Activated T-cell treated with anti-CD3 and anti-CD28 coated beads, Interleukin-2, amount 50 U/mL, for 48 hours (primary cell): Measurements from ENCODE around the gene PLEKHB1.
A peak's percentile ranks its signal among the peaks of the same experiment; 100 is the strongest.
"Not testable (repeated sequence)": the region's sequence is repeated elsewhere in the genome, so short reads cannot be mapped to it uniquely, and the experiment has no call there.

Experiments
- DNase-seq, 2 experiments: peaks; one replicate each; pipeline ENCODE4 v3.0.0-alpha.2; 2020

PLEKHB1 gene

DNA sequence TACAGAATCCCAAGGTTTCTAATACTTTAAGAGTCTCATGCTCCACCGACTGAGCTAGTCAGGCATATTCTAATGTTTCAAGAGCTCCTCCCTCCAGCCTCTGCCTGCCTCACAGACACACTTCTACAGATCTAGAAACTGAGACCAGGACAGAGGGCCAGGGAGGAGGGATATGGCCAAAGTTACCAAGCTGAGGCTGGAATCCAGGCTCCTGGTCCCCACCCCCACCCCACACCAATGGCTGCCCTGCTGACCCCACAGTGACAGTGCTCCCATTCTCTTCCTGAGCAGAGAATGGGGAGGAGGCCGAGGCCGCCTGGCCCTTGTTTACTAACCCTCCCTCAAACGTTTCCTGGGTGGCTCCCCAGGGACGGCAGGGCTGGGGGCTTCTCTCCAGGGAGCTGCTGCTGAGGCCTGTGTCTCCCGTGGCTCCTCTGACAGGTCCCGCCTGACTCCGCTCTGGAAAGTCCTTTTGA, 2.2 kb downstream of the PLEKHB1 start:
- no peak for DNase-seq

DNA sequence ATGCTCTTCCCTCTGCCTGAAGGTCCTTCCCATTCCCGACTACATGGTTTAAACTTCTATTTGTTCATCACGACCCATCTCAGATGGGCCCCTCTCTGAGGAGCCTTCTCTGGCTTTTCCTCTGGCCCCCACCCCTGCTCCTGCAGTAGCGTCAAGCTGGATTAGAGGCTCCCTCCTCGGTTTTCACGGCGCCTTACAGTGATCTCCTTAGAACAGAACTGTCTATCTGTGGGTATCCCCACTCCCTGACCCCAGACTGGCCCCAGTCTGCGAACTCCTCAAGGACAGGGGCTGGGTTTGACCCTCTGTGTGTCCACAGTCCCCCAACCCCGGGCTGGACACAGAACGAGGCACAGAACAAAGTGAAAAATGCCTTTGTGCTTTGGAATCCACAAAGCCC, 2.8 kb downstream of the PLEKHB1 start:
- no peak for DNase-seq

DNA sequence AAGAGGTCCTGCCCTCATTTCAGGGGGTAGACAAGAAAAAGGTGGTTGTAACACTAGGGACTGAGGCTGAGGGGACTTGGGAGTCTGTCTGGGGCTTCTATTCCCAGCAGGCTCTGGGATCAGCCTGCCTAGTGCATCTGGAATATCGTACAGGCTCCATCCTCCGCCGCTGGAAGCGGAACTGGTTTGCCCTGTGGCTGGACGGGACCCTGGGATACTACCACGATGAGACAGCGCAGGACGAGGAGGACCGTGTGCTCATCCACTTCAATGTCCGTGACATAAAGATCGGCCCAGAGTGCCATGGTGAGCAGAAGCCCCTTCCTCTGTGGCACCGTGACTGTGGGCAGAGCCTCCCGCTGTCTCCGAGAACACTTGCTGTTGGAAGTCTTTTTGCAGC, 4.0 kb downstream of the PLEKHB1 start:
- DNase-seq, result no peak

DNA sequence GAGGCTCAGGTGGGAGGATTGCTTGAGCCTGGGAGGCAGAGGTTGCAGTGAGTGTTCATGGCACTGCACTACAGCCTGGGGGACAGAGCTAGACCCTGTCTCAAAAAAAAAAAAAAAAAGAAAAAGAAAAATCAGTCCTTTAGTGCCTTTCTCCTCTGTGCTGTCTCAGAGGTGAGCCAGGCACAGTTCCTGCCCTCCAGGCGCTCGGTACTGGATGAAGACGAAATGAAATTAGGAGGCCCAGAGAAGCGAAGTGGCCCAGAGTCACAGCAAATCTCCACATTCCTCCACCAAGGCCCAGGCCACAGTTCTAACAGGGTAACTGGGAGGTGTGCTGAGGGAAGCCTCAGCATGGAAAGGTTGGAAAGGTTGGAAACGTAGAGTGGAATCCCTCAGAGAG, 4.9 kb downstream of the PLEKHB1 start:
- DNase-seq, result no peak

DNA sequence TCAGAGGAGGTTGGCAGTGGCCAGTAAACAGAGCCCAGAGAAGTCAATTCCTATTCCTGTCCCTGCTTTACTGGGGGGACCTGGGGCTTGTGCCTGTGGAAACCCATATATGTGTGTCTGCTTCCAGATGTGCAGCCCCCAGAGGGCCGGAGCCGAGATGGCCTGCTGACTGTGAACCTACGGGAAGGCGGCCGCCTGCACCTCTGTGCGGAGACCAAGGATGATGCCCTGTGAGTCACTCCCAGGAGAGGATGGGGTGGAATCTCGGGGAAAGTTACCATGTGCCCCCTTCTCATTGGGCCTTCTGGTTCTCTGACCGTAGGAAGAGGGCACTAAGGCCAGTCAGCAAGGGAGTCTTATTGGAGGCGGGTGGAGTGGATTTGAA, 5.3 kb downstream of the PLEKHB1 start:
- no peak for DNase-seq

DNA sequence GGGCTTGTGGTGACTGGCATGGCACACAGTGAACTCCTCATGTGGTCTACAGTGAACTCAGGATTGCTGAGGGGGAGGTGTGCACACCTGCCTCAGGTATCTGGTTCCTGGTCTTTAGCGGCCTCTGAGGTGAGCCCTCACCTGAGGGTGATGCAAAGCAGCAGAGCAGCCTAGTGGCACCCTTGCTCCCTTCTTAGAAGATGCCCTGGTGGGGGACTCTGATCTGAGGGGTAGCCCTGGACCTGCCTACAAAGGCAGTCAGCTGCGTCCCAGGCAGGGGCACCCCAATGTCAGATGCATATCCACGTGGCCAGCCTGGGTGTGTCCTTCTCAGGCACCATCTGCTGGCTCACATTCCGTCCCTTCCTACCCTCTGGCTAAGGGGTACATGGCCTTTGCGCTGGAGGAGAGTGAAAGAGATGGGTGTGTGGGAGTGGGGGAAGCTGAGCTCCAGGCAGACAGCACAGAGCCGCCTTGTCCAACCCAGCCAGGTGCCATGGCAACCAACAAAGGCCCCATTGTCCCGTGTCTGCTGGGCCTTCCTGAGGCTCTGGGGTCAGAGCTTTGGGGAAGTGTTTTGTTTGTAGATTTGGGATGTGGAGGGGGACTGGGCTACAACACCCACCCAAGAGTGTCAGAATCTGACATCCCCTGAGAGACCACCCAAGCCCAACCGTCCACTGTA, 5.8 kb downstream of the PLEKHB1 start:
- no peak for DNase-seq

DNA sequence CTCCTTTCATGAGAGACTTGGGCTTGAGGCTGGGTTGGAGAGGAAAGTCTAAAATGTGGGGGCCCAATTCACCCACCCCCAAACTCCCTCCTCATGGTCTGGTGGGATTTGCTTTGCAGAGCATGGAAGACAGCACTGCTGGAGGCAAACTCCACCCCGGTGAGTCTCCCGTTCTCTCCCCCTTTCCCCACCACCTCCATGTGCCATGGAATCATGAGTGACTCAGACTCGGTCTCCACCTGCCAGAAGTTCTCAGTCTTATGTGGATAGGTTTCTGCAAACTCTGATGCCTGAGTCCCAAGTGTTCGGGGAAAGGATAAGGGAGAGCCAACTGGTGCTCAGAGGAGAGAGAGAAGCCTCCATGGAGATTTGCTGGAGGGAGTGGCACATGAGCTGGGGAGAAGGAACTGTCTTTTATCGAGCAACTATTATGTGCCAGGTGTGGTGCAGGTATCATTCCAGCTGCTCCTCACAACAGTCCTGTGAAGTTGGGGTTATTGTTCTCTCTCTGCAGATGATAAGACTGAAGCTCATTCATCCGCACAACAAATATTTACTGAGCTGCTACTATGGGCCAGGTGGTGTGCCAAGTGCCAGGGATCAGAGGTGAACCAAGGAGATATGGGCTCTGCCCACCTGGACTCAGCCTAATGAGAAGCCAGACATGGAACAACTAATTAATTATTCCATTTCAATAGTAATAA, 6.6 kb downstream of the PLEKHB1 start:
- no peak for DNase-seq

DNA sequence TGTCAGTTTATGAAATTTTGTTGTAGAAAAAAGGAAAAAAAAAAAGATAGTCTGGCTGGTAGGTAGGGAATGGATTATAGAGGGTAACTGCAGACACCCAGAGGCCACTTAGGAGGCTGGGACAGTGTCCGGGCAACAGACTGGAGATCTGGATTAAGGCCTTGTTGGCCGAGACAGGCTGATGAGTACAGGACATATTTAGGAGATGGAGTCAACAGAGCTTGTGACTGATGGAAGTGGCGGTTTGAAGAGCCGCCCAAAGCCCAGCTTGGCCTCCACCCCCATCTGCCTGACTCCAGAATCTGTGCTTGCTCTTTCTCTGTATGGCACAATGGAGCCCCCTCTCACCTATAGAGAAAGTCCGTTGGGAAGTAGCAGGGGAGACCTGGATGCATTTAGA, 7.6 kb downstream of the PLEKHB1 start:
- DNase-seq, result no peak

DNA sequence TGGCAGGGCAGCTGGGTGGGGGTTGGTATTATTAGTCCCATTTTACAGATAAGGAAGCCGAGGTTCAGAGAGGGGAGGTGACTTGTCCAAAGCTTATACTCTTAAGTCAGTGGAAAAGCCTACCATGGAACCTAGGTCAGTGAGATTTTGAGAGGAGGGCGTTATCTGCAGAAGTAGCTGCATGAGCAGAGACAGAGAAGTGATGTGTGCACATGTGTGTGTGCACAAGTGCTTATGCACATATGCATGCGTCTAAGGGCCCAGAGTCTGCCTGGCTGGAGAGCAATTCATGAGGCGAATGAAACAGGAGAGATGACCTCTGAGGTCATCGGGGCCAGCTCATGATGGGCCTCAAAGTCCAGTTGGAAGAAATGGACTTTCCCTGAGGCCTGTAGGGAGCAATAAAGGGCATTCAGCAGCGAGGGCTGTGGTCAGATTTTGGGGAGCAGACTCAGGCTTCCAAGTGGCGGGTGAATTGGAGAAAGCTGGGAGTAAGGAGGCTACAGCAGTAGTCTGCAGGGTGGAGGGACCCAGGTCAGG, 8.2 kb downstream of the PLEKHB1 start:
- no peak for DNase-seq

DNA sequence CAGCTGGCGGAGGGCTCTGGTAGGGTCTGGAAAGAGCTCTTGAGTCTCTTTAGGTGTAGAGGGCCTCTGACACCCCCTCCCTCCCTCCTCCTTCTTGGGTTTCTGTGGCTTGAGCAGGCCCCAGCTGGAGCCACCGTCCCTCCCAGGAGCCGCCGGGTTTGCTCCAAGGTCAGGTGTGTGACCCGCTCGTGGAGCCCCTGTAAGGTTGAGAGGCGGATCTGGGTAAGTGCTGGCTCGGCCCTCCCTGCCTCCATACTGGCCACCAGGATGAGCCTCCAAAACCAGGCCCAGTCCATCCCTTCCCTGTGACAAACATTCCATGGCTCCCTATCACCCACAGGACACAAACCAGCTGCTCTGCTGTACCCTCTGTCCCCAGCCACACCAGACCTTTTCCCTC, 9.3 kb downstream of the PLEKHB1 start:
- no peak for DNase-seq

DNA sequence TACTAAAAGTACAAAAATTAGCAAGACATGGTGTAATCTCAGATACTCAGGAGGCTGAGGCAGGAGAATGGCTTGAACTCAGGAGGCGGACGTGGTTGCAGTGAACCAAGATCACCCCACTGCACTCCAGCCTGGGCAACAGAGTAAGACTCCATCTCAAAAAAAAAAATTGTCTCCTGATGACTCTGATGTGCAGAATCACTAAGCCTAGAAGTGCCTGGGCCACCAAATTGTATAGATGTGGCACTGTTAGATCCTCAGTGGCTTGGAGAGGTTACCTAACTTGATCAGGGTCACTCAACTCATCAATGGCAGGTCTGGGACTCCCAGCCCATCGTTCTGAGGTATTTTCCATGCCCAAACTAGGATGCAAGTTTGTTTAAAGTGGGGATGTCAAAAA, 10.6 kb downstream of the PLEKHB1 start:
- no peak for DNase-seq

DNA sequence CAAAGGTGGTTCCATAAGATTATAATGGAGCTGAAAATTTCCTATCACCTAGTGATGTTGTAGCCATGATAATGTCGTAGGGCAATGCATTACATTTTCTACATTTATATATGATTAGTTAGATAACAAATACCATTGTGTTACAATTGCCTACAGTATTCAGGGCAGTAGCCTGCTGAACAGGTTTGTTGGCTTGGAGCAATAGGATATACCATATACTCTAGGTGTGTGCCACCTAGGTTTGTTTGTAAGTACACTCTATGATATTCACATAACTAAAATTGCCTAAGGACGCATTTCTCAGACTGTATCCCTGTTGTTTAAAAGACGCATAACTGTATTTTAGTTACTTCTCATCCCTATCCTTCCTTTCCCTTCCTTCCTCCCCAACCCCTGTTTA, 13.6 kb downstream of the PLEKHB1 start:
- DNase-seq, result no peak

DNA sequence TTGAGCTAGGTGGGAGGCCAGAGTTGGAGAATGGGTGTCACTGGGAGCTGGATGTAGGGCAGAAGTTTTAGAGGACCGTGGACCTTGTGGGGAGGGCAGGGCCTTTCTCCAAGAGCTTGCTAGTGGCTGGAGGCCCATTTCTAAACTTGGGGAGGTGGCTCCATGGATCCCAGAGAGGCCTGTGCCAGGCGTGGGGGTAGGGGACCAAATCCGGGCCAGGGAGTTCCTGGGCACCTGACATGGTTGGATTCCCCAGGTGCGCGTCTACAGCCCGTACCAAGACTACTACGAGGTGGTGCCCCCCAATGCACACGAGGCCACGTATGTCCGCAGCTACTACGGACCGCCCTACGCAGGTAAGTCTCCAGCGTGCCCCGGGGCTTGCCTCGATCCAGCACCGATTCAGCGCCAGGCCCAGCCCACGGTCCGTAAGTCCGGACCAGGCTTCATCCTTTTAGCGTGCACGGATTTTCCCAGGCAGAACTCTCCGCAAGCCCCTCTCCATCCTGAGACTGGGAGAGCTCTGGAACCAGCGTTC, 14.2 kb downstream of the PLEKHB1 start:
- no peak for DNase-seq

DNA sequence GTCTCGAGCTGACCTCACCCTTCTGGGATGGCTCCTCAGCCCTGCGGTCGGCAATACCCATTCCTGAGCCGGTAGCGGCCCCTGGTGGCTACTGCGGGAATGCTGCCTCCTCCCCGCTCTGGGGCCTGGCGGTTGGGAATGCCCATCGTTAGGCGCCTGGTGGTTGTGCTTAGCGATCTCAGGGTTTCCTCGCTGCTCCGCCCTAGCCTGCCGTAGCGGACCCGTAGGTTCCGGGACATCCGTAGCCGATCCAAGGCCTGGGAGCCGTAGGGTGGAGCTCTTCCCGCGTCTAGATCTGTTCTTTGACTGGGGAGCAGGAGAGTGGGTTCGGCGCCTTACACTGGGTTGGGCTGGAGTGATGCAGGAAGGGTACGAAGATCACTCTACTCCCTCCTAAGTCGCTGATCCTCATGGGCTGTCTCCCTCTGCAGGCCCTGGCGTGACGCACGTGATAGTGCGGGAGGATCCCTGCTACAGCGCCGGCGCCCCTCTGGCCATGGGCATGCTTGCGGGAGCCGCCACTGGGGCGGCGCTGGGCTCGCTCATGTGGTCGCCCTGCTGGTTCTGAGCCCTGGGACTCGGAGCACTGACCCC, 14.8 kb downstream of the PLEKHB1 start:
- peak; percentile 95 to 96 for DNase-seq

DNA sequence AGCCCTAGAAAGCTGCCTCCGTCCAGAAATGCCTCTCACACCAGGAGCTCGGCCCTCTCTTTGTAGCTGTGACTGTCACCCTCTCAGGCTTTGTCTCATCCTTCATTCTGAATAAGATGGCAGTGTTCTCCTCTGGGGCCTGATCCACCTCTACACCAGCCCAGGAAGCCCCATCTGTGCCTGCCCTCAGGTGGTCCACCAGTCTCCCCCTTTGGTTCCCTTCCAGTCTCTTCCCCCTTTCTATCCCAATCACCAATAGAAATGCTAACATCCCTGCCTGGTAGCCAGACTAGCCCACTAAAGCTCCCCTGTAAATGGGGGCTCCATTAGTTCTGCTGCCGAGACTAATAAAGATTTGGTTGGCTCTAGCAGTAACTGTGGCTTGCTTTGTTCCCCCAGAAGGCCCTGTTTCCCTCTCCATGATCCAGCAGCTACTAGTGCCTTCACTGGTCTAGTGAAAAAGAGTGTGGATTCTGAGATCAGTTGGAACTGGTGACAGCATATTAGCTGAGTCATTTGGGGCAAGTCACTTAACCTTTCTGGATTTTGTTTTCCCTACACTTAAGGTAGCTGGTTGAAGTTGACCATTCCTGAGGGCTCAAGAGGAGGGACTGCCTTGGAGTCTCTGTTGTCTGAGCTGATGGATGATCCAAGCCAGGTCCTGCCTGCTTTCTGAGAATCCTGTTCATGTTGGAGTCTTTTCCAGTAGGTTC, 16.2 kb downstream of the PLEKHB1 start:
- no peak for DNase-seq

DNA sequence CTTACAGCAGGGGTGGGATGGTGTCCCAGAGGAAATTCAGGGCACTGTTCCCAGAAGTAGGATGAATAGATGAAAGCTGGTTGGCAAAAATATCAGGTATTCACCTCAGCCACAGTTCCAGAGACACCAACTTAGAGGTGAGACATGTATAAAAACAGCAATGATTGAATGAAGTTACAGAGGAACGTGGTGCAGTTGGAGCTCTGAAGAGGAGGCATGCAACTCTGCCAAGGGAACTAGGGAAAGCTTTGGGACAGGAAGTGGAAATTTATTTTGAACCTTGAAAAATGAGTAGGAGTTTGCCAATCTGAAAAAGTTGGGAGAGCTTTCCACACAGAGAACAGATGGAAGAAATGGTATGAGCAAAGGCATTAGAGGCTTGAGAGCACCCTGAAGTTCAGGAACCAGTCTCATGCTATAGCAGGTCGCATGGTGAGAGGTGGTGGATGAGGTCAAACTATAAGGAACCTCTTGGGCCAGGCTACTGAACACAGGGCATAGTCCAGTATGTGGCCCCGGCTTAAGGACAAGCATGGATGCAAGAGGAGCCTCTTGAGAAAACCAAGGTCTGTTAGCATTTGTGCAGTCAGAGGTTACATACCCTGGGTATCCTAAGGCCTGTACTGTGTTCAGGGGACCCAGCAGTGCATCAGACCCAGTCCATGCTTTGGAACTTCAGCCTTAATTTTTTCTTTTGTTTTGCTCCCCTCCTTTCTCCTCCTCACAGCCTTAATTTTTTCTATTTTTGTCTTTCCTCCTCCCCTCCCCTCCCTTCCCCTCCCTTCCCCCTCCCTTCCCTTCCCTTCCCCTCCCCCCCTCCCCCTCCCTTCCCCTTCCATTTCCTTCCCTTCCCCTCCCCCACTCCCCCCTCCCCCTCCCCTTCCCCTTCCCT, 17.5 kb downstream of the PLEKHB1 start:
- no peak for DNase-seq

DNA sequence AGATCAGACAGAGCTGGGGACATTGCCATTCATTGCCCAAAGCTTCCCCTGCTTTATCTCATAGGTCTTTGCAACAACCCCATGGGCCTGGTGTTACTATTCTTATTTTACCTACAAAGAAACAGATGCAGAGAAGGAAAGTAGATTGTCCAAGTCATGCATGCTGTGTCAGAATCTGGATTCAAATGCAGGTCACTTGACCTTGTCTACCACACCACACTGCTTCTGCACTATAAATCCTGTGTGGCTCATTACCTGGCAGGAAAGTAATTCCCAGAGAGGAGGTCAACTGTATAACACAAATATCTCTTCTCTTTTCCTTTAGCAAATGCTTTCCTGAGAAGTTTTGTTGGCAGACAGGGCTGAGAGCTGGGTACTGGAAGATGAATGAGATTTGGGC, 18.5 kb downstream of the PLEKHB1 start:
- DNase-seq, result no peak

DNA sequence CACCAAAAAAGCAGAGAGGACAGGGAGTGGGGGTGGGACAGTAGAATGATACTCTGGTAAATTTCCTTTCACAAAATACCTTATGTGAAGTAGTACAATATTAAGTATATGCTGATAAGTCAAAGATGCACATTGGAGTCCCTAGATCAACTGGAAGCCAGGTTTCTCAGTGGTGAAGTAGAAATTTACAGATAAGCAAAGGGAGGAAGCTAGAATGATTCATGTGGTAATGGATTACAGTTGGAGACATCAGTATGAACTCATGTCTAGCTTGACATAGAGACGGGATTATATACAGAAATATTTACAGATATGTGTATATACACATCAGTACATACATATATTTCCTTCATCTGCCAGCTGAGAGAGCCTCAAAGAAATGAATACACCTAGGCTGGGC, 21.5 kb downstream of the PLEKHB1 start:
- DNase-seq, result no peak

DNA sequence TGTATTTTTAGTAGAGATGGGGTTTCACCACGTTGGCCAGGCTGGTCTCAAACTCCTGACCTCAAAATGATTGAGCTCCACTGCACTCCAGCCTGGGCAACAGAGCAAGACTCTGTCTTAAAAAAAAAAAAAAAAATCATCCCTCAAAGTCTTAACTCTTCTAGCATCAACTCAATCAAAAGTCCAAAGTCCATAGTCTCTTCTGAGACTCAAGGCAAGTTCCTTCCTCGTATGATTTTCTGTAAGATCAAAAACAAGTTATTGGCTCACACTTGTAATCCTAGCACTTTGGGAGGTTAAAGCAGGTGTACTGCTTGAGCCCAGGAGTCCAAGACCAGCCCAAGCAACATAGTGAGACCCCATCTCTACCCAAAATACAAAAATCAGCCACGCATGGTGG, 24.4 kb downstream of the PLEKHB1 start:
- no peak for DNase-seq

DNA sequence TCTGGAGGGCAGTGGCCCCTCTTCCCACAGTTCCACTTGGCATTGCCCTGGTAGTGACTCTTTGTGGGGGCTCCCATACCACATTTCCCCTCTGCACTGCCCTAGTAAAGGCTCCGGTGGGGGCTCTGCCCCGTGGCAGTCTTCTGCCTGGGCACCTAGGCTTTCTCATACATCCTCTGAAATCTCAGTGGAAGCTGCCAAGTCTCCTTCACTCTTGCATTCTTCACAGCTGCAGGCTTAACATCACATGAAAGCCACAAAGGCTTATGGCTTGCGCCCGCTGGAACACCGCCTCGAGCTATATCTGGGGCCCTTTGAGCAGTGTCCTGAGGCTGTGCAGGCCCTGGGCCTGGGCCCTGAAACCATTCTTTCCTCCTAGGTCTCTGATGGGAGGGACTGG, 25.3 kb downstream of the PLEKHB1 start:
- DNase-seq, result no peak

DNA sequence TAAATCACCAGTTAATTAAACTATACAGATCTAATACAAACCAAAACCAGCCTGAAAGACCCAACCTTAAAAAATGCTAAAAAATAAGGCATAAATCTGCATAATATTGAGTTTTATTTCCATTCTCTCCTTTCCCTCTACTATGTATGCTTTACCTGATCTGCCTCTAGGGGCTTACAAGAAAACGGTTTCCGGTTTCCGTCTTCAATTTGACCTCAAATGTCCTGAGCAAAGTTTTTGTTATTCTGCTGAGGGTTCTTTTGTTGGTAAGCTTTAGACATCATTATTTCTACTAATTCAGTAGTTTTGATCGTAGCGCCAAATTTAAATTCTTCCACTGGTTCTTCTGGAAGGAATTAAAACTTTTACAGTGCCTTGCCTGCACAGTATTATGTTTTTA, 30.2 kb downstream of the PLEKHB1 start:
- DNase-seq, result not testable (repeated sequence)

DNA sequence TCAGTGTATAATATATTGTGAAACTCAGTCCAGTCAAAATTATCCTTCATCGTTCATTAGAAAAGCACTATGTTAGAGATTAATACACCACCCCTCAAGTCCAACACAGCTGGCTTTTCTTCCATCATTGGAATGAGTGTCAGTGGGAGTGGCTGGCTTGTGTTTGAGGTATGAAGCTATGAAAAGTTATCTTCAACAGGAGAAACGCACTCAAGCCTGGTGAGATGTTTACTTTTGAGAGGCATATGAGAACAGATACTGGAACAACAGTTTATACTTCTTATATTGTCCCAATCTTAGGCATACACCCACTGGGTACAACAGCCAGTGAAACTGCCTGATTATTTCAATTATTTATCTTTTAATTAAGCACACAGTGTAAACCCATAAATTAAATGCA, 34.3 kb downstream of the PLEKHB1 start:
- DNase-seq, result no peak
